Psoas muscle (tissue), 8 donors: ENCODE measurements around the gene GNS. TPM values are rescaled to one million over a fixed set of nuclear protein-coding genes. Genes with fewer than 3 reads are reported as not detected.

Experiments used
- ATAC-seq, 4 donors: fragments of 200-7000 bp; cut with Tn5 transposase; one replicate each; pipeline ENCODE4 v1.9.1; 2020; ENCODE audit warnings: moderate library complexity in 3 of 4, mild to moderate bottlenecking in 2 of 4
- DNase-seq, 2 donors: peaks; one replicate each; pipeline ENCODE4 v3.0.0-alpha.2; 2020
- H3K27ac ChIP-seq: fragments of 200-600 bp; one replicate; pipeline ENCODE4 v1.8.0; 2022
- H3K27me3 ChIP-seq, 3 donors: fragments of 200-600 bp in 1 of 3; one replicate each; pipeline versions ENCODE4 v1.6.1 to v1.8.0; 2013 to 2022; ENCODE audit warnings: low read length in 2 of 3, mild to moderate bottlenecking in 2 of 3, moderate library complexity in 1 of 3; ENCODE audit not compliant: insufficient read depth in 3 of 3
- H3K36me3 ChIP-seq, 2 donors: fragments of 200-600 bp in 1 of 2; one replicate each; pipeline versions ENCODE4 v1.6.1 to v1.8.0; 2013 to 2022; ENCODE audit warnings: low read depth in 1 of 2, mild to moderate bottlenecking in 1 of 2, moderate library complexity in 1 of 2; ENCODE audit not compliant: insufficient read depth in 1 of 2
- H3K4me1 ChIP-seq: fragments of 200-600 bp; one replicate; pipeline ENCODE4 v1.8.0; 2022
- H3K4me3 ChIP-seq: fragments of 200-600 bp; one replicate; pipeline ENCODE4 v1.8.0; 2022; ENCODE audit warnings: mild to moderate bottlenecking
- H3K9me3 ChIP-seq: fragments of 200-600 bp; one replicate; pipeline ENCODE4 v1.8.0; 2022
- WGBS, 3 donors: extraction: QIAGEN DNeasy Blood & Tissue Kit; methylation state at CpG; one replicate each; pipeline versions ENCODE4 v1.1.6 to v1.1.7; 2013; 5-methylcytosine and 5-hydroxymethylcytosine counted together
- intact Hi-C, 2 donors: fragments of 100-400 bp; cut with DNase I; formaldehyde crosslinking; loops; one replicate each; pipeline versions ENCODE4 v1.11.0 to v1.14.2; 2022
- polyA plus RNA-seq, 3 donors: library from polyadenylated mRNA; stranded (reverse); fragments of 200-250 nt; gene quantifications; one replicate each; pipeline ENCODE4 v1.2.3, GENCODE V29; 2013
- total RNA-seq, 4 donors: library from RNA; stranded (reverse); fragmentation: NEBNext Ultra II Directional in 2 of 4; extraction: Animal tissue kit (Norgen Biotek cat#: 25700) in 2 of 4; gene quantifications; one replicate each; pipeline versions ENCODE4 v1.2.1 to v1.2.4, GENCODE V29; 2021 to 2023
- TF ChIP-seq, protein P1 (sequence below): fragments of 200-600 bp; IDR thresholded peaks from one replicate; pipeline ENCODE4 v1.8.0; 2022; ENCODE audit warnings: antibody characterized with exemption
- donor health status: healthy with polysubstance abuse.
- donor health status: DM: no; HTN: no; CAD: no; lungs with moderate emphysema.
- donor health status: Bipolar disorder and iron deficiency.
- donor health status: healthy.
- donor health status: DM: yes; HTN: yes; CAD: no.
- donor health status: DM: no; HTN: no; CAD: no.
- donor health status: DM: no; HTN: no; CAD: no.
- donor health status: DM: yes; HTN: yes; CAD: no.

Gene GNS
- total and polyA plus RNA-seq, 7 donors: 18.7 to 55.3 (median 36.5) TPM

DNA sequence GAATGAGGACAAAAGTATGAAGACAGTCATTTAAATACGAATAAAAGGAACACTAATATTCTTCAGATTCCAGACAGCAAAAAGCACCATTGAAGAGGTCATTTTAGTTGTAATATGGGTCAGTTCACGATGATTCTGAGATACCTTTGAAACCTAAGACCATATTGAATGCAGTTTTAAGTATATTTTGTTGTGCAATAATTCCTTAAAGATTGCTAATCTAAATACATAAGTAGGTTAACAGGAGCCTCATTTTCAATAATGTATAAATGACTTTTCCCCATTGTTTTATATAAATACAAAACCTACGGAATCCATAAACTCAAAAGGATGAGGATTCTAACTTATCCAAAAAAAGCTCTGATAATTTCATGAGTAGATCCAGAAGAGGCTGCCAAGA lies 5.8 kb downstream of the GNS start:
- peaks cover 6% of the 10 kb centered on the region for H3K4me1 ChIP-seq
- no peak overlapping the region for H3K4me3 ChIP-seq
- peaks cover 0 to 56% of the 10 kb centered on the region in 2 donors for H3K36me3 ChIP-seq
- H3K27ac ChIP-seq: no peak overlapping the region
- intact Hi-C loops: no loop called here
- H3K9me3 ChIP-seq: no peaks in the 10 kb centered on the region
- H3K27me3 ChIP-seq: no peaks in the 10 kb centered on the region
- DNase-seq: no peak
- TF ChIP-seq, protein P1, sequence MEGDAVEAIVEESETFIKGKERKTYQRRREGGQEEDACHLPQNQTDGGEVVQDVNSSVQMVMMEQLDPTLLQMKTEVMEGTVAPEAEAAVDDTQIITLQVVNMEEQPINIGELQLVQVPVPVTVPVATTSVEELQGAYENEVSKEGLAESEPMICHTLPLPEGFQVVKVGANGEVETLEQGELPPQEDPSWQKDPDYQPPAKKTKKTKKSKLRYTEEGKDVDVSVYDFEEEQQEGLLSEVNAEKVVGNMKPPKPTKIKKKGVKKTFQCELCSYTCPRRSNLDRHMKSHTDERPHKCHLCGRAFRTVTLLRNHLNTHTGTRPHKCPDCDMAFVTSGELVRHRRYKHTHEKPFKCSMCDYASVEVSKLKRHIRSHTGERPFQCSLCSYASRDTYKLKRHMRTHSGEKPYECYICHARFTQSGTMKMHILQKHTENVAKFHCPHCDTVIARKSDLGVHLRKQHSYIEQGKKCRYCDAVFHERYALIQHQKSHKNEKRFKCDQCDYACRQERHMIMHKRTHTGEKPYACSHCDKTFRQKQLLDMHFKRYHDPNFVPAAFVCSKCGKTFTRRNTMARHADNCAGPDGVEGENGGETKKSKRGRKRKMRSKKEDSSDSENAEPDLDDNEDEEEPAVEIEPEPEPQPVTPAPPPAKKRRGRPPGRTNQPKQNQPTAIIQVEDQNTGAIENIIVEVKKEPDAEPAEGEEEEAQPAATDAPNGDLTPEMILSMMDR: no peak
- no peak for ATAC-seq
- WGBS, 3 donors: 89 to 92% (median 90%) methylated on average over 3 of the region's 3 CpGs

DNA sequence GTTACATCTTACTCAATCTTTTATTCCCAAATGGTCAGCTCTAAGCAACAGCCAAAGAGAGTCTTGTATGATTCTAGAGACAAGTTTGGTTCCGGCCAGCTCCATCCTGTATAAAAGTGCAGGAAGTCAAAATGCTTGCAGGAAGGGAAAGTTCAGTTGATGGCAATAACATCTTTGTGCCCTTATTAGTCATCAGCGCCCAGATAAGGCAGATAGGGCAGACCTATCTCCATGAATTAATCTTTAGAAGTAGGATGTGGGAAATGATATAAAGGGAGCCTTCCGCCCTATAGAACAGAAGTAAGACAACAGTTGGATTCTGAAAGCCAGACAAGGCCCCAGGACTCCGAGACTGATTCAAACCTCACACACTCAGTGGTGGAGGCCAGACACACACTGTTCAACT lies 6.4 kb downstream of the GNS start:
- Histone ChIP-seq H3K27ac (no peak overlapping the region), H3K36me3 (peaks cover 0 to 61% of the 10 kb centered on the region in 2 donors), H3K27me3 (no peaks in the 10 kb centered on the region), H3K9me3 (no peaks in the 10 kb centered on the region), H3K4me3 (no peak overlapping the region), H3K4me1 (peaks cover 2% of the 10 kb centered on the region)
- ATAC-seq (peak in 3 of 4 donors; percentile 42 to 67 (median 45)), DNase-seq (no peak)
- 72 to 85% (median 79%) methylated on average over 4 of the region's 4 CpGs for WGBS, 3 donors
- intact Hi-C loops: no loop called here
- TF ChIP-seq, protein P1: no peak

DNA sequence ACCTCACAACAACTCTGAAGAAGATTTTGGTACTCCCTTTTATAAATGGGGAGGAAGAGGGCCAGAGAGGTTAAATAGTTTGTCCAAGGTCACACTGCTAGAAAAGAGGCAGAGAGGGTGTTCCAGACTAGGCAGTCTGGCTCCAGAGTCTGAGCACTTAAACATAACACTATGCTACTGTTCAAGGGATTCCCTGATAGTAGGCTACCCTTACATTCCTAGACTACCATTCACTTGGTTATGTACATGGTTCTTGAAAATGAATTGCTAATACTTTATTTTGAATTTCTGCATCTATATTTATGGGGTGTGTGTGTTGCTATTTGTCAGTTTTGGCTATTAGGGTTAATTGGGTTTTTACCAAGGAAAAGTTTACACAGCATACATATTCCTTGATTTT lies 7.2 kb downstream of the GNS start:
- Histone ChIP-seq H3K9me3 (no peaks in the 10 kb centered on the region), H3K36me3 (peaks cover 0 to 69% of the 10 kb centered on the region in 2 donors), H3K4me1 (no peaks in the 10 kb centered on the region), H3K4me3 (no peak overlapping the region), H3K27me3 (no peaks in the 10 kb centered on the region), H3K27ac (no peak overlapping the region)
- intact Hi-C loops: no loop called here
- ATAC-seq (no peak), DNase-seq (no peak)
- TF ChIP-seq, protein P1: no peak

DNA sequence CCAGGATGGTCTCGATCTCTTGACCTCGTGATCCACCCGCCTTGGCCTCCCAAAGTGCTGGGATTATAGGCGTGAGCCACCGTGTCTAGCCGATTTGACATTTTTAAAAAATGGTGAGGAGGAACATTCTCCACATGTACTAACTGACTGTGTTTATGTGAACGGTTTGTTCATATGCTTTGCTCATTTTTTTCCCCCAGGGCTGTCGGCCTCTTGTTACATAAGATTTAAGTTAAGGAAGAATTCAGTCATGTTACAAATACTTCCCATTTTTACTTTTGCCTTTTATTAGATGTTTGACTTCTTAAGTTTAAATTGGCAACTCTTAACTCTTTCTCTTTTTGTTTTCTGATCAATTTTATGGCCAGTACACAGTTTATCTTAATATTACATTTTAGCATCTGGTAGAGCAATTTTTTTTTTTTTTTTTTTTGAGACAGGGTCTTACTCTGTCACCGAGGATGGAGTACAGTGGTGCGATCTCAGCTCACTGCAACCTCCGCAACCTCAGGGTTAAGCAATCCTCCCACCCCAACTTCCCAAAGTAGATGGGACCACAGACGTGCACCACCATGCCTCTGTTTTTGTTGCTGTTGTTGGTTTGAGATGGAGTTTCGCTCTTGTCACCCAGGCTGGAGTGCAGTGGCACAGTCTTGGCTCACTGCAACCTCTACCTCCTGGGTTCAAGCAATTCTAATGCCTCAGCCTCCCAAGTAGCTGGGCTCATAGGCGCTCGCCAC lies 9.6 kb downstream of the GNS start:
- Histone ChIP-seq H3K36me3 (peaks cover 0 to 94% of the 10 kb centered on the region in 2 donors), H3K27ac (no peak overlapping the region), H3K4me3 (no peak overlapping the region), H3K9me3 (no peaks in the 10 kb centered on the region), H3K27me3 (no peaks in the 10 kb centered on the region), H3K4me1 (no peaks in the 10 kb centered on the region)
- intact Hi-C loops: loop anchor here in 1 of 2 donors (10.0 kb wide), 1 partner anchor 315 kb away; no protein-coding TSS in a partner anchor
- TF ChIP-seq, protein P1: no peak
- no peak for ATAC-seq
- DNase-seq: no peak
- 88 to 94% (median 93%) methylated on average over 15 of the region's 15 CpGs for WGBS, 3 donors

DNA sequence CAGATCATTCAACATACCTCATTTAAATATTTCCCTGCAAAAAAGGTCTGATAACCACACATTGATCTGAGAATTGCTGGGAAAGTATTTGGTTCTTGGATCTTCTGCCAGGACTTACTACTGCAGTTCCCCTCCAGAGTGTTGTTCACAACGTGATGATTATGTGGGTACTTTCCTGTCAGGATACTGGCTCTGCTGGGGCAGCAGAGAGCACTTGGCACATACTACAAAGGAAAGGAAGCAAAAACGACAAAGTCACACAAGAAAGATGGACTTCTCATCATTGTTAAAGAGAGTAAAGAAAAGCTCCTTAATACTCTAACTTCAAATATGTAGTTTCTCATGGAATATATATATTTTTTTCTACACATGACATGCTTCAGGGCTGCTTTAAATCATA lies 11.5 kb downstream of the GNS start:
- H3K4me1 ChIP-seq: no peaks in the 10 kb centered on the region
- intact Hi-C loops: loop anchor here in 1 of 2 donors (10.0 kb wide), 1 partner anchor 313 kb away; no protein-coding TSS in a partner anchor
- peaks cover 6 to 96% of the 10 kb centered on the region in 2 donors for H3K36me3 ChIP-seq
- ATAC-seq (no peak), DNase-seq (no peak)
- TF ChIP-seq, protein P1: no peak
- no peaks in the 10 kb centered on the region for H3K9me3 ChIP-seq
- WGBS, 3 donors: 18 to 27% (median 20%) methylated on average over 2 of the region's 2 CpGs
- no peak overlapping the region for H3K27ac ChIP-seq
- no peaks in the 10 kb centered on the region for H3K27me3 ChIP-seq
- no peak overlapping the region for H3K4me3 ChIP-seq
